GM15510 (cell line): Measurements from ENCODE around the gene SH3RF3.

ENCODE experiments used
- POLR2A ChIP-seq: IDR thresholded peaks from 3 replicates; pipeline ENCODE4 v1.6.1; 2011; ENCODE audit warnings: borderline replicate concordance; ENCODE audit not compliant: insufficient read length; ENCODE audit errors: extremely low read depth

SH3RF3 gene

DNA sequence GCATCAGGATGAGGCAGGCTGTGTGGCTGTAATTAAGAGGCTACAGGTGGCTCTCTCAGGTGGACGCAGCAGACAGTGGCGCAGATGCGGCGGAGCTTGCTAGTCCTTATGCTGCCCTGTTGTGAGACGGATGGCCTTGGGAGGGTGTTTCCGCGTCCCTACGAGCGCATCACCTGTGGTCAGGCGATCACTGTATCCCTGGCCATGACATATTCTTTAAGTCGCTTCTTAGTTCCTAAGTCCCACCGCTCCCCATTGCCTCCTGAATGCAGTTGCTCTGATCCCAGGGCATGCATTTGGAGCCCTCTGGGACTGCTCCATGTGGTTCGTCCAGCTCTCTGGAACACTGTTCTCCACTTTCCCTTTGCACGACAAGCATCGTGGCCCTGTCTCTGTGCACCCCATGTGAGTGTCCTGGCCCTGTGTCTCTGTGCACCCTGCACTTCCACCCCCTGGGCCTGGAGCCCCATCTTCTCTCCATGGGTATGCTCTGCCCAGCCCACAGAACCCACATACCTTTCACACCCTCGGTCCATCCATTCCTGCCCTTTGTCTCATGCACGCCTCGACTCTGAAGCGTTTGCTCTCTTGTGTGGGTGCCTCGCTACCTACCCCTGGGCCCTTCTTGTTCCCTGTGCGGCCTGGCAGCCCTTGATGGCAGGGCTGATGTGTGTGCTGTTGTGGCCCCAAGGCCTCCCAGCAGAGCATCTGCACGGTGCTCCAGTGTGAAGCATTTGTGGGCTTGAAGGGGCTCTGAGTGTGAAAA lies 74.4 kb downstream of the SH3RF3 start:
- no peak for TF ChIP-seq POLR2A

DNA sequence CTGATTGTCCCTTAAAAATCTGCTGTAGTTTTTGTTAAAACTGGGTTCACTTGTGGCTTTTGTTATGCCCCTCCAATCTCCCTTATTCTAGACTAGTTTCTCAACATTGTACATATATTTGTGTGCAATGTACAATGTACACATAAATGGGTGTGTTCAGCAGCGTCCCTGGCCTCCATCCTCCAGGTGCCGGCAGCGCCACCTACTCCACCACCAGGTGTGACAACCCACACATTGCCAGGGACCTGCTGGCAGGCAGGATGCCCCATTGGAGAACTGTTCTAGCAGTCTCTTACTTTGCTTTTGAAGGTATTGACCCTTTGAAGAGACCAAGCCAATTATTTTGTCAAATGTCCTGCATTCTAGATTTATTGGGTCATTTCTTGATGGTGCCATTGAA lies 75.4 kb downstream of the SH3RF3 start:
- no peak for TF ChIP-seq POLR2A

DNA sequence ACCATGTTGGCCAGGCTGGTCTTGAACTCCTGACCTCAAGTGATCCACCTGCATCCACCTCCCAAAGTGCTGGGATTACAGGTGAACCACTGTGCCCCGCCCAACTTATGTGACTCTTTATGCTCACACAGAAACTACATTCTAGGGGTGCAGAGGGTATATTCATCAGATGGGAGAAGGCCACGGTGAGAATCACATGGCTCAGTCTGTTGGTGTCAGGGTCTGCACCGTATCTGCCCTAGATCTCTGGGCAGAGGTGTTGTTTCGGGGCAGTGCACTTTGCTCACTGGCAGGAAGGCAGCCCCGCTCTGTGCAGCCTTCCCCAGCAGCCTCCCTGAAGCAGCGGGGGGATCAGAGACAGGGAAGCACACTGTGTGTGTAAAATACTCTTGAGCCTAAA lies 76.4 kb downstream of the SH3RF3 start:
- no peak for TF ChIP-seq POLR2A

DNA sequence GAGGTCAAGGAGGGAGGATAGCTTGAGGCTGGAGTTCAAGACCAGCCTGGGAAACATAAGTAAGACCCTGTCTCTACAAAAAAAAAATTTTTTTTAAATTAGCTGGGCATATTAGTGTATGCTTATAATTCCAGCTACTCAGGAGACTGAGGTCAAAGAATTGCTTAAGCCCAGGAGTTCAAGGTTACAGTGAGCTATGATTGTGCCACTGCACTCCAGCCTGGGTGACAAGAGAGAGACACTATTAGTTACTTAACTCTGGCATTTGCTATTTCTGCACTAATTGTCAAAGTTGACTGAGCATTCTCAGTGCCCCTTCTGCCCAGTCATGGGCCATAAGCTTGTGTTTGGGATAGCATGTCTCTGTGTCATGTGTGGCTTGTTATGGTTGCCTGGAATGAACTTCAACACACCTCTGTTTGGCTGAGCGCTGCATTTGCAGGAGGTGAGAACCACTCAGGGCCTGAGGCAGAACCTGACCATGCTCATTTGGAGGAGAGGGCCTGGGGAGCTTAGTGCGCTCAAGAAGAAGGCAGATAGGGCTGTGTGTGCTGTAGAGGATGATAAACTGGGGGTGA lies 77.7 kb downstream of the SH3RF3 start:
- no peak for TF ChIP-seq POLR2A

DNA sequence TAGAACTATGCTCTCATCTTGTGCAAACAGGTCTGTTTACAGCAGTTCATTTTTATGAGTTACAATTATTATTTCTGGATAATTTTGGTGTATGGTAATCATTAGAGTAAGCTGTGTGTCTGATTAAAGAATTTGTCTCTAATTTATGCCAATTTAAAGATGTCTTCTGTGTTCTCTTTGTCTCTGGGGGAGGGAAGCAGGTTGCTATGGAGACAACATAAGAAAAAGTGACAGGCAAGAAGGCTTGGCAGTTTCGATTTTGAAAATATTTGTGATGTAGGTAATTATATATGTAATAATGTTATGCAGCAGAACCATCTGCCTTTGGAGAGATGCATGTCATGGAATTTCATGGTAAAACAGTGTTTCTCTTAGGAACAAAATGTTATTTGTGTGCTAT lies 78.2 kb downstream of the SH3RF3 start:
- TF ChIP-seq POLR2A = no peak

DNA sequence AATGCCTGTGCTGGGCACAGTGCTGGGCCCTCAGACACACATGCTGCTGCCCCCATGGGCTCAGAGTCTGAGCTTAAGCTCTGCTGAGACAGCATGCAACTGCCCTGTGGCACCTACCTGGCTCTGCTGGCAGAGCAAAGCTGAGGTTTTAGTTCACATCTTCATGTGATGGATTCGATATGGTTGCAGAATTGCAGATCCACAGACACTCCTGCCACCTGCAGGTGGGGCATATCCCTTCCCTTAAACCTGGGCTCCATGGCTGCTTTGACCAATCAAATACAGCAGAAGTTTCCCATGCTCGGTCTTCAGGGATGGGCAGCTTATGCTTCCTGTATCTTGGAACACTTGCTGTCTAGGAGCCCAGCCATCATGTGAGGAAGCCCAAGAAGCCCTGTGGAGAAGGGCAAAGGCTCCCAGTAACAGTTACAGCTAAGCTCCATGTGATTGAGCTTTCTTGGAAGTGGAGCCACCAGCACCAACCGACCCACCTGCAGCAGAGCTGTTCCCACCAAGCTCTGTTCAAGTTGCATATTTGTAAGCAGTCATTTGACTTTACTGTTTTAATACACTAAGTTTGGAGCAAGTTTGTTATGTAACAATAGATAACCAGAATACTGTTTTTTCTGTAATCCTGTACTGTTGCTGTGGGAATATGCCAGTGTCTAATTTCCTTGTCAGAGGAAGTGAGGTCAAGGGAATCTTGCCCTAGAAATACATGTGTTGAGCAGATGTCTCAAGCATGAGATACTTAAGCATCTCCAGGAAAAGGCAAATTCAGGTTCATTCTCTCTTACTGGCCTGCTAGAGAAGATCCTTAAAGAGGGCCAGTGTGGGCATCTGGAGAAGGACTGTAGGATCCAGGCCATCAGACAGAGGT lies 79.3 kb downstream of the SH3RF3 start:
- no peak for TF ChIP-seq POLR2A

DNA sequence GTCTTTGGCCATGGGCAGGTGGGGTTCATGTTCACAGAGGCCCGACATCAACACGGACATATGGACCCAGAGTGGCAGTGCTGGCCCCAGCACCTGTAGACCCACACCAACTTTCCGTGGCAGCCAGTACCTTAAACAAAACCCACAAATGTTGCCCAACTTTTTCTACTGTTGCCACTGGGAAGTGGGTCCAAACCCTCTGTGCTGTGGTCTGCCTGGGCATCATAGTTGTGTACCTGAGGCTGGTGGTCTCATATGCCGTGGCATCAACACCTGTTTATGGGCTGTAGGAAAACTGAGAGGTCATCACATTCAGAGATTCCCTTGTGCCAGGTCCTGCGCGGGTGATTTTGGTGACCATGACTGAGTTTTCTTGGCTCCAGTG lies 79.9 kb downstream of the SH3RF3 start:
- no peak for TF ChIP-seq POLR2A

DNA sequence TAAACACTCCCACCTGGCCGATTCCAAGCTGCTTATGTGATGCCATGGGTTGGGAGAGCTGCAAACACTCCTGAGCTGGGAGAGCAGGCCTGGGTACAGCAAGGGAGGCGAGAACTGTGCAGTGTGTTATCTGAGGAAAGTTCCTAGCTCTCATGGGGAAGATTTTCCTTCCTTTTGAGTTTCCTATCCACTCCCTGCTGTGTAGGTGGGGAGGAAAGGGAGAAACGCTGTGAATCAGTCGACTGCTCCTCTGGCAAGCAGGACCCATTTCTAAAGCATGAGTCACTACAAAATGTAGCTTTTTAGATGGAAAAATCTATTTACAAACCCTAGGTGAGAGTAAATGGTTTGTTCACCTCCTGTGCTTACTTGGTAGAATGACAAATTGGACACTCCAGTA lies 80.4 kb downstream of the SH3RF3 start:
- TF ChIP-seq POLR2A = no peak

DNA sequence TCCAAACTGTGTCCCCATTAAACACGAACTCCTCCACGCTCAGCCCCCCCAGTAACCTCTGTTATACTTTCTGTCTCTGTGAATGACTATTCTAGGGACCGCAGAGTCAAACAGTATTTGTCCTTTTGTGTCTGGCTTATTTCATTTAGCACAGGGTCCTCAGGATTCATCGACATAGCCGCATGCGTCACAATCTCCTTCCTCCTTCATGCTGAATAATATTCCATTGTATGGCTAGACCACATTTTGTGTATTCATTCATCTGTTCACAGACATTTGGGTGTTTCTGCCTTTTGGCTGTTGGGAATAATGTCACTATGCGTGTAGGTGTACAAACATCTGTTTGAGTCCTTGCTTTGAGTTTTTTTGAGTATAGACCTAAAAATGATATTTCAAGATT lies 80.9 kb downstream of the SH3RF3 start:
- no peak for TF ChIP-seq POLR2A

DNA sequence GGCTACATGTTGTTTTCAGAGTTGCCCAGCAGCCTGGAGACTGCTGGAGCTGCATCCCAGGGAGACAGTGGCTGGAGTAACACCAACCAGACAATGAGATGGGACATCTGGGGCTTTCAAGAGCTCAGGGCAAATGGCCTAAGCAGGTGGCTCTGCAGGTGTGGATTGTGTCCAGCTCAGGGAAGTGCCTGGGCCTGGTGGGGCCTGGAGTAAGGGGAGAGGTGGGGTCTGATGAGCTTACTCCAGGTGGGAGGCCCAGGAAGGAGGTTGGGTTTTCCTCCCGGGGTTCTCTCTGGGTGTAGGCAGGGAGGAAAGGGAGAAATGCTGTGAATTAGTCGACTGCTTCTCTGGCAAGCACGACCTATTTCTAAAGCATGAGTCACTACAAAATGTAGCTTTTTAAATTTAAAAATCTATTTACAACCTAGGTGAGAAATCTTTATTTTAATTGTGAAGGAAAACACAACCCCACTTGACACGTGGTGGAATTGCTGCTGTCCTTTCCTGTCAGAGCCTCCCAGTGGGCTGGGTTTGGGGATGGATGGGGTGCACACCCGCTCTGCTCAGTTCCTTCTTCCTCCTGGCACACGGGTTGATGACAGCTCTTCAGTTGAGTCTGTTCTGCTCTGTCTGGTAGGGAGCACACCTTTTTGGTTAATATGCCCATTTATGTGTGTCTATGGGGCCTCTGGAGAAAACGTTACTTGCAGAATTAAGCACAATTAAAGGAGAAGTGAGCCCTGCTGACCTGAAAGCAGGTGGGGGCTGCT lies 81.6 kb downstream of the SH3RF3 start:
- no peak for TF ChIP-seq POLR2A

DNA sequence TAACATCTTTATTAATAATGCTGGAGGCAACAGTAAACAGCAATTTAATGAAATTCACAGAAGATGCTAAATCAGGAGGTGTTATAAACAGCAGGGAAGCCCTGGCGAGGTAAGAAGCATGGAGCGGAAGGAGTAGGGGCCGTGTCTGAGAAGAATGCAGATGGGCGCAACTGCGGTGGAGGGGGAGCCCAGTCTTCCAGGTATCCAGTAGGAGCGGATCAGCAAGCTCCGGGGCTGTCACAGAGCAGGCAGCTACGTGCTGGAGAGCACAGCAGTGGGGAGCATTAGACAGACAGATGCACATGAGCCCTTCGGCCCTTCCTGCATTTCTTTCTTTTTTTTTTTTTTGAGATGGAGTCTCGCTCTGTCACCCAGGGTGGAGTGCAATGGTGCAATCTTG lies 82.3 kb downstream of the SH3RF3 start:
- TF ChIP-seq POLR2A = no peak

DNA sequence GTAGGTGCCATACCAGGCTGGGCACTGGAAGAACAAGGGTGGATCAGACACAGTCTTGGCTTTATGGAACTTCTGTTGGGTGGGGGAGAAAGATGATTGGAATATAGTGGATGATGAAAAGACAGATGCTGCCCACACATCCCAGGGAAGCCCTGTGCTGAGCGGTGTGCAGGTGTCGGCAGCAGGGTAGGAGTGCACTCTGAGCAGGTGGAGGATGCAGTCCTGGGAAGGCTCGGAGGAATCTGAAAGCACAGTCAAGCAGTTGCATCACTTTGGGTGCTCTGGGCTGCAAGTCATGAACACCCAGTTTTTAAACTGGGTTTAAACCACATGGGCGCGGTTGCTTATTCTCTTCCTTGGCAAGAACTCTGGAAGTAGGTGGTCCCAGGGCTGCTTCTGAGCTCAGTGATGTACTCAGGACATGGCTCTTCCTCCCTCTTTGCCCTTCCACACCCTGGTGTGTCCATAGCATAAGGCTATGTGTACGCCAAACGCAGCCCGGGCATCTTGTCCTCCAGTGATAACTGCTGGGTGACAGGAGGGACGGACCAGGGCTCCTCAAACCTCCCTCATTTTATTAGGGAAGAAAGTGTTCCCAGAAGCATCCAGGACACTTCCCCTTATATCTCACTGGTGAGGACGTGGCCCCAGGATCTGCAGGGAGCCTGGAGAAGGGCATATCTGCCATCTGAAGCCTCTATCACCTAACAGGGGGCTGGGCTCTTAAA lies 84.0 kb downstream of the SH3RF3 start:
- no peak for TF ChIP-seq POLR2A

DNA sequence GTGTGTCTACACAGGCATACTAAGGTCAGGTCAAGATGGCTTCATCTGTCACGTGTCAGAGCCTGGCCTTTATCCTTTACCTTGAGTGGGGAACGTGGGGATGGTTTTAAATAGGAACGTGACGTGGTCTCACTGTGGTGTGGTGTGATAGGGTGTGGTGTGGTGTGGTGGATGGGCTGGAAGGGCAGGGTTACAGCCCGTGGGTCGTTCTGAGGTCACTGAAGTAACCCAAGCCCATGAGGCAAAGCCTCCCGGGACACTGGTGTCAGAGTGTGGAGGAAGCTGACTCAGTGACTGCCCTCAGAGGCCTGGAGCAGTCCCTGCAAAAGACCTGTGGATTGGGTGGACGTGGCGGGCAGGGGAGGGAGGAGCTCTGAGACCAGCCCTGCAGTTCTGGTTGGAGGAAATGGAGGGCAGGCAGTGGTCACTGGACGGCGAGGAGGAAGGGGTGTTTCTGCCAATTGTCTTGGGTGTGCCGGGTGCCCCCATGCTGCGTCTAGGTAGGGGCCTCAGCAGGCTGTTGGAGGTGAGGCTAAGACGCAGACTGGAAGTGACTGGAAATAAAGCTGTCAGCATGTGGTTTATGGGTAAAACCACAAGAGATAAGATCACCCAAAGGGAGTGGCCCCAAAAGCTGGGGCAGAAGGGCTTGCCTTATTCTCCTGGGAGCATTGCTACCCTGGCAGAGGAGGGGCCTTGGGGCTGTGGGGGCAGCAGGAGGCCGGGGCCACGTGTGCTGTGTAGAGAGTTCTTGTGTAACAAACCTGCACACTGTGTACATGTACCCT lies 84.8 kb downstream of the SH3RF3 start:
- TF ChIP-seq POLR2A = no peak

DNA sequence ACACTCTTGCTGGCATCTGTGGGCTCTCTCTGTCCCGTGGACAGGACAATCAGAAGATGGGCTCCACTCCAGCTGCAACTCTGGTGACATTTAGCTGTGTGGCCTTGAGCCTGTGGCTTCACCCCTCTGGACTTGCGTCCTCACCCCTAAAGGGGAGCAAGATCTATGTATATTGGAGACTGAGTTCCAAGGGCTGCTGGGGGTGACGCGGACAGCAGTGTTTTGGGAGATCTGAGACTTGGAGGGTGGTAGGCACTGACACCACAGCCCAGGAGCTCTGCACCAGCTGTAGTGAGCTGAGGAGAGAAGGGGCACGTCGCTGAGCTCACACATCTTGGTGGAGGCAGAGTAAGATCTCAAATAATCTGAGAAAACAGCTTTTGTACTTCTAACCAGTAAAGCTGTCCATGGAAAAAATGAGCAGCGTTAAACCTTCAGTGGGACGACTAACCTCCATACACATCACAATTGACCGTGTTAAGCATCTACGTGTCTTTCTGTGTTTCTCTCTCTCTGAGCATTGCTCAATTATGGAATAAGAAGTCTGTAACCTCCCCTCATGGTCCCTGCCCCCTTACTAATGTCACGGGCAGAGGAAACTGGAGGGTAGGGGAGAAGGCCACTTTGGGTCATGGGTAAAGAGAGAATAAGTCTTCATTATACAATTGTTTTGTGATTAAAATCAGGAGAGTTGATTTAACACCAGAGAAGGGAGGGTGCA lies 85.8 kb downstream of the SH3RF3 start:
- no peak for TF ChIP-seq POLR2A

DNA sequence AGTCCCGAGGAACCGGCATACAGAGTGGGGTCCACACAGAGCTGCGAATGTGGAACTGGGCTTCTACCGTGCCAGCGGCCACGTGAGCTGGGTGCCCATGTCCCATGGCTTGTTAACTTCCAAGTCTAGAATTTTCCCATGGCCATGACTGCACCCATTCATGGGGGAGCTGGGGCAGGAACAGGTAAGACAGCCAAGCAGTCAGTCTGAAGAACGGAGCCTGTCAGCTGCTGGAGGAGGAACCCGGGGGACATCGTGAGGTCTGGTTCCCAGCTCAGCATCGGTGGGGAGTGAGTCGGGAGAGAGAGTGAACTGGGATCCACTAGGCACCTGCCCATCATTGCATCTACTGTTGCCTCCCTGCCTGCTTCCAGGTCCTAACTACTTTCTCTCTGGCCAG lies 86.9 kb downstream of the SH3RF3 start:
- no peak for TF ChIP-seq POLR2A
